Gastroesophageal sphincter (tissue), 4 donors: ENCODE results near the gene YPEL5. TPM values are rescaled to one million over a fixed set of nuclear protein-coding genes. Genes with fewer than 3 reads are reported as not detected.

ENCODE experiments used
- ATAC-seq: fragments of 150-250 bp; one replicate; pipeline ENCODE4 v1.9.1; 2016; ENCODE audit warnings: mild to moderate bottlenecking, moderate library complexity
- H3K27ac ChIP-seq, 4 donors: fragments of 200-600 bp; sonication (generic) in 3 of 4; 1 replicate in 3 of 4; 2 replicates in 1 of 4; pipeline ENCODE4 v1.5.1; 2016 to 2019
- H3K27me3 ChIP-seq: fragments of 200-600 bp; sonication (generic); one replicate; pipeline ENCODE4 v1.5.1; 2019
- H3K36me3 ChIP-seq, 2 donors: fragments of 200-600 bp; sonication (generic); one replicate each; pipeline ENCODE4 v1.5.1; 2019; ENCODE audit warnings: control low read depth in 1 of 2
- H3K4me1 ChIP-seq, 3 donors: fragments of 200-600 bp; sonication (generic); 1 replicate in 2 of 3; 2 replicates in 1 of 3; pipeline ENCODE4 v1.5.1; 2016 to 2019; ENCODE audit warnings: control low read depth in 2 of 3
- H3K4me3 ChIP-seq, 2 donors: fragments of 200-600 bp; sonication (generic); one replicate each; pipeline ENCODE4 v1.5.1; 2019; ENCODE audit warnings: mild to moderate bottlenecking in 1 of 2, moderate library complexity in 1 of 2
- H3K9me3 ChIP-seq, 3 donors: fragments of 200-600 bp; sonication (generic); one replicate each; pipeline ENCODE4 v1.5.1; 2017 to 2019; ENCODE audit warnings: control low read depth in 2 of 3
- EP300 ChIP-seq: sonication (generic); formaldehyde crosslinking; IDR thresholded peaks from one replicate; pipeline ENCODE4 v1.6.1; 2017; ENCODE audit warnings: antibody characterized with exemption, mild to moderate bottlenecking
- POLR2A ChIP-seq, 2 donors: fragments of 450-650 bp; IDR thresholded peaks; one replicate each; pipeline ENCODE4 v1.6.1; 2017; ENCODE audit warnings: antibody characterized with exemption in 2 of 2, mild to moderate bottlenecking in 2 of 2, moderate library complexity in 1 of 2
- POLR2AphosphoS5 ChIP-seq: sonication (generic); formaldehyde crosslinking; IDR thresholded peaks from one replicate; pipeline ENCODE4 v1.6.1; 2017; ENCODE audit warnings: antibody characterized with exemption
- WGBS, 2 donors: methylation state at CpG; one replicate each; pipeline ENCODE4 v1.1.5; 2018; ENCODE audit warnings: low coverage in 1 of 2; 5-methylcytosine and 5-hydroxymethylcytosine counted together
- total RNA-seq, 4 donors: library from RNA; depleted of rRNA; stranded (reverse); fragments of >200 nt; gene quantifications; one replicate each; pipeline ENCODE4 v1.1.0, GENCODE V29; 2016
- TF ChIP-seq, protein P1 (sequence below), 4 experiments: fragments of 200-600 bp in 2 of 4; fragments of 450-650 bp in 2 of 4; sonication (generic) in 1 of 4; IDR thresholded peaks; one replicate each; pipeline ENCODE4 v1.5.1; 2017 to 2019; ENCODE audit warnings: antibody characterized with exemption in 4 of 4, mild to moderate bottlenecking in 2 of 4, moderate library complexity in 2 of 4

YPEL5 gene
- total RNA-seq, 4 donors from 2014 or later = 109 to 159 (median 136) TPM

DNA sequence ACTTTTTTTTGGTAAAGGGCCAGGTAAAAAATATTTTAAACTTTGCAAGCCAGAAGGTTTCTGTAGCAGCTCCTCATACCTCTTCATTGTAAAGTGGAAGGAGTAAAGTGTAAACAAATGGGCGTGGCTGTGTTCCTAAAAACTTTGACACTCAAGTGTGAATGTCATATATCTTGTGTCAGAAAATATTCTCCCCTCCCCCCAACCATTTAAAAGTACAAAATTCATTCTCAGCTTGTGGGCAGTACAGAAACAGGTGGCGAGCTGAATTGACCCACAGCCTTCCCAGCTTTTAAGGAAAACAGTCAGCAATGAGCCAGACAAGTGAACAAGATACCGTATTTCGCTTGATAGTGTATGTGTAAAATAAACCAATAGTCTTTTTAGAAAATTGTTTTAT lies 4.0 kb downstream of the YPEL5 start:
- Histone ChIP-seq H3K27ac (peak overlapping the region in 2 of 4 donors; percentile 3 to 98), H3K36me3 (peaks cover 0 to 30% of the 10 kb centered on the region in 2 donors), H3K4me3 (no peak overlapping the region), H3K27me3 (no peaks in the 10 kb centered on the region), H3K9me3 (no peaks in the 10 kb centered on the region), H3K4me1 (peaks cover 13 to 83% (median 36%) of the 10 kb centered on the region in 3 donors)
- no peak for ATAC-seq
- TF ChIP-seq POLR2A (IDR thresholded peaks at IDR 0.05) (no peak), POLR2AphosphoS5 (no peak), EP300 (no peak)
- TF ChIP-seq, protein P1, sequence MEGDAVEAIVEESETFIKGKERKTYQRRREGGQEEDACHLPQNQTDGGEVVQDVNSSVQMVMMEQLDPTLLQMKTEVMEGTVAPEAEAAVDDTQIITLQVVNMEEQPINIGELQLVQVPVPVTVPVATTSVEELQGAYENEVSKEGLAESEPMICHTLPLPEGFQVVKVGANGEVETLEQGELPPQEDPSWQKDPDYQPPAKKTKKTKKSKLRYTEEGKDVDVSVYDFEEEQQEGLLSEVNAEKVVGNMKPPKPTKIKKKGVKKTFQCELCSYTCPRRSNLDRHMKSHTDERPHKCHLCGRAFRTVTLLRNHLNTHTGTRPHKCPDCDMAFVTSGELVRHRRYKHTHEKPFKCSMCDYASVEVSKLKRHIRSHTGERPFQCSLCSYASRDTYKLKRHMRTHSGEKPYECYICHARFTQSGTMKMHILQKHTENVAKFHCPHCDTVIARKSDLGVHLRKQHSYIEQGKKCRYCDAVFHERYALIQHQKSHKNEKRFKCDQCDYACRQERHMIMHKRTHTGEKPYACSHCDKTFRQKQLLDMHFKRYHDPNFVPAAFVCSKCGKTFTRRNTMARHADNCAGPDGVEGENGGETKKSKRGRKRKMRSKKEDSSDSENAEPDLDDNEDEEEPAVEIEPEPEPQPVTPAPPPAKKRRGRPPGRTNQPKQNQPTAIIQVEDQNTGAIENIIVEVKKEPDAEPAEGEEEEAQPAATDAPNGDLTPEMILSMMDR (IDR thresholded peaks at IDR 0.05) = no peak
- 37 to 47% methylated on average over 3 to 4 of the region's 4 CpGs for WGBS, 2 donors

DNA sequence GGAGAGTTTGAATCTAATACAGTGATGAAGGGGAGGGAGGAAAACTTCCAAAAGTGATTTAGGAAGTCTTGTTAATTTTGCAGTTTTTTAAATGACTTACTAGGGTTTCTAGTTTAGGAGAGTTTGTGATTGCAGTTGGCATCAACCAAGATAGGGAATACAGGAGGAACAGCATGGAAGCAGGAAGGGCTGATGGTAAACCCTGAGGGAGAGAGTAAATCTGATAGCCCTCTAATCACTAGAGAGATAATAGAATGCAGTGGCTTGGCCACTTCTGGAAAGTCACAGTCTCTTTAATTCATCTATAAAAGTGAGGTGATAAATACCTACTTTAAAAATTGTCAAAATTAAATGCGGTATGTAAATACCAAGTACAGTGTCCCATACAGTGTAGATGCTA lies 5.6 kb downstream of the YPEL5 start:
- no peak for ATAC-seq
- peaks cover 0 to 44% of the 10 kb centered on the region in 2 donors for H3K36me3 ChIP-seq
- TF ChIP-seq EP300 (no peak), POLR2AphosphoS5 (no peak), POLR2A (IDR thresholded peaks at IDR 0.05) (no peak)
- TF ChIP-seq, protein P1 (IDR thresholded peaks at IDR 0.05) = no peak
- H3K4me3 ChIP-seq = no peak overlapping the region
- no peaks in the 10 kb centered on the region for H3K9me3 ChIP-seq
- H3K4me1 ChIP-seq = peaks cover 13 to 94% (median 36%) of the 10 kb centered on the region in 3 donors
- H3K27ac ChIP-seq = no peak overlapping the region
- no peaks in the 10 kb centered on the region for H3K27me3 ChIP-seq
- WGBS, 2 donors = 89 to 100% methylated on average over 1 of the region's 1 CpG

DNA sequence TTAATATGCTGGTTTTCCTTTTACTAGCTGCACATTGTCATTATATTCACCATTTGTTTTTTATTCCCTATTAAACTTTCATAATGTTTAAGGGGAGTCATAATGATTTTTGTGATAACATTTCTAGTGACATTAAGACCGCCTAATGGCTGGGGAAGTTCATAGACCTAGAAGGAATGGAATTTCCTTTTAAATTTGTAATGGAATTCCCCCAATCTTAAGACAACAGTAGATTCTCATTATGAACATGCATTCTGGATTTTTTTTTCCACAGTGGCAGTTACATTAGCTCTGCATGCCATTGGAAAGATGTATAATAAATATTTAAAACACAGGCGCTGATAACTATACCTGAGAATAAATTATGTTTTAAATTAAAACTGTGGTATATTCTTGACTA lies 8.4 kb downstream of the YPEL5 start:
- Histone ChIP-seq H3K27me3 (no peaks in the 10 kb centered on the region), H3K4me1 (peaks cover 10 to 99% (median 22%) of the 10 kb centered on the region in 3 donors), H3K9me3 (no peaks in the 10 kb centered on the region), H3K36me3 (peaks cover 4 to 66% of the 10 kb centered on the region in 2 donors), H3K4me3 (no peak overlapping the region), H3K27ac (no peak overlapping the region)
- no peak for TF ChIP-seq POLR2A (IDR thresholded peaks at IDR 0.05)
- no peak for TF ChIP-seq EP300
- TF ChIP-seq, protein P1 (IDR thresholded peaks at IDR 0.05) = no peak
- TF ChIP-seq POLR2AphosphoS5 = no peak
- no peak for ATAC-seq
- WGBS, 2 donors = 47 to 50% methylated on average over 2 of the region's 2 CpGs

DNA sequence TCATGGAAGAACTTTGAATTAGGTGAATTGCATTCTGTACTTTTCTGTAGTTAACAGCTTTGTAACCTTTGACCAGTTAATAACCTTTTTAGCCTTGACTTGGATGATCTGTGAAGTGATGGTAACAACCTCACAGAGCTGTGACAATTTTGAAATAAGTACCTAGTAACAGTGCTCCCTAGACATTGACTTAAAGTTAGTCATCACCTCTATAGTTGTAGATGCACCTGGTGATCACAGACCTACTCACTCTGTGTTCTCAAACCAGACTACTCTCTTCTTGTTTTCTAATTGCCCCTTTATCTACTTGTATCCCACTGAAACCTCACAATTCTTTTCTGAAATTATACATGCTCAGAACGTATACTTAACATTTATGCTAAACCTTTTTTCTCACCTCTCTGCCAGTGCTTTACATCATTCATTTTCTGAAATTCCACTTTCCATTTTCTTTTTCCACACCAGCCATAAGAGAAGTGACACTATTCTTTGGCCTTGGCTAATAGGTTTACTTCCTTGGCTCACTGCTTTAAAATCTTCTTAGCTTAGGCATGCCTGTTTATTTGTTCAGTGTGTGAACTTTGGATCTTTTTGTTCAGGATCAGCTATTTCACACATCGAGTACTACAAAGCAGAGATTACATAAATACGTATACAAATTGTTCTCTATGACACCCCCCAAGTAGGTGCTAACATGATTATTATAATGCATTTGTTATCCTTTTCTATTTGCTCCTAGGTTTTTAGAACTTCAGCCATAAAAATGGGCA lies 9.3 kb downstream of the YPEL5 start:
- no peak for TF ChIP-seq POLR2A (IDR thresholded peaks at IDR 0.05)
- TF ChIP-seq EP300 = no peak
- no peak for TF ChIP-seq POLR2AphosphoS5
- TF ChIP-seq, protein P1 (IDR thresholded peaks at IDR 0.05) = no peak
- no peaks in the 10 kb centered on the region for H3K9me3 ChIP-seq
- peaks cover 4 to 71% of the 10 kb centered on the region in 2 donors for H3K36me3 ChIP-seq
- no peak for ATAC-seq
- no peak overlapping the region for H3K4me3 ChIP-seq
- no peaks in the 10 kb centered on the region for H3K27me3 ChIP-seq
- peak overlapping the region in 1 of 4 donors; percentile 13 for H3K27ac ChIP-seq
- WGBS, 2 donors = 39 to 68% methylated on average over 3 of the region's 3 CpGs
- H3K4me1 ChIP-seq = peaks cover 8 to 98% (median 15%) of the 10 kb centered on the region in 3 donors

DNA sequence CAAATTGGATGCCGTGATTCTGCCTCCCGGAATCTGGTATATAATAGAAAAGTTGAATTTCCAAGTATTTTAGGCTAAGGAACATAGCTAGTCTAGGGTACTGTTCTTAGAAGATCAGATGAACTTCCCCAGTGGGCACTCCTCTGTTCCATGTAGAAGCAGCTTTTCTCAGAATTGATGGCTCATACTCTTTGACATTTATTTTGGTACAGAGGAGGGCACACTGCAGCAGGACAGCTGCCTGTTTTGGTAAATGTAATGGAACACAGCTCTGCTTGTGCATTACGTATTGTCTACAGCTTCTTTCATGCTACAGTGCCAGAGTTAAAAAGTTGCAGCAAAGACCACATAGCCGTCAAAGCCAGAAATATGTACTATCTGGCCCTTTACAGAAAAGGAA lies 10.8 kb downstream of the YPEL5 start:
- Histone ChIP-seq H3K27me3 (no peaks in the 10 kb centered on the region), H3K4me3 (no peak overlapping the region), H3K9me3 (no peaks in the 10 kb centered on the region), H3K27ac (peak overlapping the region in 2 of 4 donors; percentile 24 to 48), H3K36me3 (peaks cover 4 to 72% of the 10 kb centered on the region in 2 donors), H3K4me1 (peaks cover 6 to 89% (median 13%) of the 10 kb centered on the region in 3 donors)
- TF ChIP-seq, protein P1 (IDR thresholded peaks at IDR 0.05) = no peak
- TF ChIP-seq POLR2A (IDR thresholded peaks at IDR 0.05) = no peak
- TF ChIP-seq EP300 = no peak
- no peak for TF ChIP-seq POLR2AphosphoS5
- ATAC-seq = no peak
- 44% methylated on average over 4 of the region's 4 CpGs for WGBS, 2 donors
